Hypothalamus (tissue), 51 donors: Measurements from ENCODE around the gene SH3D21.

Experiments
- DNase-seq, 51 donors: peaks; one replicate each; lab custom pipeline; 2025; lab: John Stamatoyannopoulos, UW

Gene SH3D21

GRCh38 chr1:36352910-36353878 lies 47.0 kb downstream of the SH3D21 start:
- DNase-seq, result no peak

- DNase-seq, result no peak
Measured at GRCh38 chr1:36354486-36354885, 48.3 kb downstream of the SH3D21 start.

GRCh38 chr1:36355811-36356210 lies 49.6 kb downstream of the SH3D21 start:
- DNase-seq, result no peak

GRCh38 chr1:36358514-36359084 lies 52.4 kb downstream of the SH3D21 start:
- DNase-seq, result peak in 1 of 51 donors; percentile 29

GRCh38 chr1:36359383-36359782 lies 53.2 kb downstream of the SH3D21 start:
- DNase-seq, result no peak

- DNase-seq, result no peak
Measured at GRCh38 chr1:36359911-36360550, 53.9 kb downstream of the SH3D21 start.

GRCh38 chr1:36365381-36365780 lies 59.2 kb downstream of the SH3D21 start:
- DNase-seq, result peak in 28 of 51 donors; percentile 9 to 68 (median 39)

GRCh38 chr1:36366091-36366661 lies 60.0 kb downstream of the SH3D21 start:
- DNase-seq, result peak in 42 of 51 donors; percentile 13 to 86 (median 58)

GRCh38 chr1:36367066-36367465 lies 60.9 kb downstream of the SH3D21 start:
- DNase-seq, result no peak

GRCh38 chr1:36367798-36368197 lies 61.6 kb downstream of the SH3D21 start:
- no peak for DNase-seq

- peak in 42 of 51 donors; percentile 4 to 78 (median 42) for DNase-seq
Measured at GRCh38 chr1:36369061-36369861, 63.1 kb downstream of the SH3D21 start.
